ENCODE results near the gene DOK7.

- TF ChIP-seq, protein P1, sequence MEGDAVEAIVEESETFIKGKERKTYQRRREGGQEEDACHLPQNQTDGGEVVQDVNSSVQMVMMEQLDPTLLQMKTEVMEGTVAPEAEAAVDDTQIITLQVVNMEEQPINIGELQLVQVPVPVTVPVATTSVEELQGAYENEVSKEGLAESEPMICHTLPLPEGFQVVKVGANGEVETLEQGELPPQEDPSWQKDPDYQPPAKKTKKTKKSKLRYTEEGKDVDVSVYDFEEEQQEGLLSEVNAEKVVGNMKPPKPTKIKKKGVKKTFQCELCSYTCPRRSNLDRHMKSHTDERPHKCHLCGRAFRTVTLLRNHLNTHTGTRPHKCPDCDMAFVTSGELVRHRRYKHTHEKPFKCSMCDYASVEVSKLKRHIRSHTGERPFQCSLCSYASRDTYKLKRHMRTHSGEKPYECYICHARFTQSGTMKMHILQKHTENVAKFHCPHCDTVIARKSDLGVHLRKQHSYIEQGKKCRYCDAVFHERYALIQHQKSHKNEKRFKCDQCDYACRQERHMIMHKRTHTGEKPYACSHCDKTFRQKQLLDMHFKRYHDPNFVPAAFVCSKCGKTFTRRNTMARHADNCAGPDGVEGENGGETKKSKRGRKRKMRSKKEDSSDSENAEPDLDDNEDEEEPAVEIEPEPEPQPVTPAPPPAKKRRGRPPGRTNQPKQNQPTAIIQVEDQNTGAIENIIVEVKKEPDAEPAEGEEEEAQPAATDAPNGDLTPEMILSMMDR (IDR thresholded peaks at IDR 0.05), result no peak
- peak in 1 of 3 donors; percentile 42 for TF ChIP-seq POLR2AphosphoS5 (IDR thresholded peaks at IDR 0.05)
Measured at GRCh38 chr4:3484057-3484973, 21.2 kb downstream of the DOK7 start.

All from breast epithelium (tissue), 3 donors.